Kidney (tissue), 14 donors: ENCODE results near the gene CR1L. TPM values are rescaled to one million over a fixed set of nuclear protein-coding genes. Genes with fewer than 3 reads are reported as not detected.
"Not testable (repeated sequence)": the region's sequence is repeated elsewhere in the genome, so short reads cannot be mapped to it uniquely, and the experiment has no call there.

Source experiments
- DNase-seq, 5 donors: peaks; one replicate each; pipeline ENCODE4 v3.0.0-alpha.2; 2013 to 2020
- FAIRE-seq: peaks from 2 replicates; lab custom pipeline; 2012; peaks lifted over from hg19 to GRCh38; lab: Jason Lieb, UNC
- H3K27ac ChIP-seq, 2 donors: one replicate each; pipeline ENCODE4 v1.7.0; 2013; ENCODE audit warnings: low read depth in 2 of 2, low read length in 2 of 2, inconsistent platforms in 1 of 2
- H3K27me3 ChIP-seq: one replicate; pipeline ENCODE4 v1.7.1; 2013; ENCODE audit warnings: low read length, inconsistent platforms; ENCODE audit not compliant: control insufficient read depth, insufficient read depth
- H3K36me3 ChIP-seq, 3 donors: one replicate each; pipeline versions ENCODE4 v1.7.0 to v1.7.1; 2013; ENCODE audit warnings: low read length in 3 of 3, control low read depth in 1 of 3, inconsistent platforms in 1 of 3; ENCODE audit not compliant: insufficient read depth in 3 of 3, control insufficient read depth in 2 of 3
- H3K4me1 ChIP-seq, 3 donors: one replicate each; pipeline versions ENCODE4 v1.7.0 to v1.7.1; 2013; ENCODE audit warnings: low read length in 3 of 3, inconsistent platforms in 1 of 3, low read depth in 1 of 3; ENCODE audit not compliant: control insufficient read depth in 2 of 3, insufficient read depth in 2 of 3
- H3K4me3 ChIP-seq, 3 donors: one replicate each; pipeline versions ENCODE4 v1.7.0 to v1.8.1; 2013; ENCODE audit warnings: low read length in 3 of 3, control low read depth in 1 of 3, inconsistent platforms in 1 of 3
- H3K9ac ChIP-seq, 3 donors: one replicate each; pipeline versions ENCODE4 v1.7.0 to v1.7.1; 2013; ENCODE audit warnings: low read length in 3 of 3, control low read depth in 1 of 3, inconsistent platforms in 1 of 3
- H3K9me3 ChIP-seq, 3 donors: one replicate each; pipeline versions ENCODE4 v1.7.0 to v1.7.1; 2013; ENCODE audit warnings: low read length in 3 of 3, control low read depth in 1 of 3, inconsistent platforms in 1 of 3; ENCODE audit not compliant: control insufficient read depth in 2 of 3, insufficient read depth in 1 of 3
- CTCF ChIP-seq: IDR thresholded peaks from 3 replicates; pipeline ENCODE4 v1.5.1; 2012; ENCODE audit warnings: mild to moderate bottlenecking, moderate library complexity, borderline replicate concordance; ENCODE audit not compliant: insufficient read depth; ENCODE audit errors: extremely low read depth
- intact Hi-C: fragments of 100-400 bp; cut with DNase I; formaldehyde crosslinking; loops from one replicate; pipeline ENCODE4 v1.11.1; 2022
- polyA plus RNA-seq: library from polyadenylated mRNA; stranded (reverse); fragments of 350-450 nt; fragmentation: Illumina TruSeq; extraction: RNeasy Lipid Tissue Mini Kit (QIAGEN cat#74804); gene quantifications from one replicate; pipeline ENCODE4 v1.2.3, GENCODE V29; 2014; ENCODE audit warnings: low read depth, low replicate concordance; ENCODE audit not compliant: insufficient read depth
- total RNA-seq: library from RNA; stranded (reverse); fragmentation: NEBNext Ultra II Directional; extraction: Animal tissue kit (Norgen Biotek cat#: 25700); gene quantifications from one replicate; pipeline ENCODE4 v1.2.1, GENCODE V29; 2021
- donor health status: control.
- donor health status: control.
- donor health status: control.
- donor health status: control.
- donor health status: control.
- donor health status: DM: yes; HTN: yes; CAD: no.
- donor health status: Normal renal cell carcinoma (clear cell type).

CR1L gene
- total and polyA plus RNA-seq, 2 donors from 2014 or later, result 0.44 to 1.4 TPM

- H3K36me3 ChIP-seq, result no peaks in the 10 kb centered on the region
- no peaks in the 10 kb centered on the region for H3K27me3 ChIP-seq
- H3K9ac ChIP-seq, result no peak overlapping the region
- H3K4me3 ChIP-seq, result no peak overlapping the region
- no peak overlapping the region for H3K27ac ChIP-seq
- DNase-seq, result no peak
- no peak for TF ChIP-seq CTCF
- intact Hi-C loops, result no loop called here
- FAIRE-seq, result no peak
- H3K4me1 ChIP-seq, result no peaks in the 10 kb centered on the region
- no peaks in the 10 kb centered on the region for H3K9me3 ChIP-seq
These were observed 38.6 kb upstream of the CR1L start for GRCh38 chr1:207606362-207606755.

- H3K9me3 ChIP-seq, result peaks cover 0 to 8% (median 0%) of the 10 kb centered on the region in 3 donors
- DNase-seq (no peak), FAIRE-seq (no peak)
- no peak overlapping the region for H3K4me3 ChIP-seq
- intact Hi-C loops, result no loop called here
- H3K27ac ChIP-seq, result no peak overlapping the region
- H3K9ac ChIP-seq, result no peak overlapping the region
- no peak for TF ChIP-seq CTCF
- no peaks in the 10 kb centered on the region for H3K36me3 ChIP-seq
- no peaks in the 10 kb centered on the region for H3K27me3 ChIP-seq
- H3K4me1 ChIP-seq, result no peaks in the 10 kb centered on the region
These were observed 32.2 kb upstream of the CR1L start for GRCh38 chr1:207612762-207613161.

- H3K9me3 ChIP-seq, result no peaks in the 10 kb centered on the region
- intact Hi-C loops, result no loop called here
- H3K36me3 ChIP-seq, result no peaks in the 10 kb centered on the region
- no peaks in the 10 kb centered on the region for H3K4me1 ChIP-seq
- DNase-seq, result peak in 4 of 5 donors; percentile 22 to 84 (median 52)
- no peaks in the 10 kb centered on the region for H3K27me3 ChIP-seq
- no peak overlapping the region for H3K27ac ChIP-seq
- FAIRE-seq, result no peak
- no peak overlapping the region for H3K9ac ChIP-seq
- no peak overlapping the region for H3K4me3 ChIP-seq
- TF ChIP-seq CTCF, result peak; percentile 69
These were observed 24.9 kb upstream of the CR1L start for GRCh38 chr1:207619871-207620542.

DNA sequence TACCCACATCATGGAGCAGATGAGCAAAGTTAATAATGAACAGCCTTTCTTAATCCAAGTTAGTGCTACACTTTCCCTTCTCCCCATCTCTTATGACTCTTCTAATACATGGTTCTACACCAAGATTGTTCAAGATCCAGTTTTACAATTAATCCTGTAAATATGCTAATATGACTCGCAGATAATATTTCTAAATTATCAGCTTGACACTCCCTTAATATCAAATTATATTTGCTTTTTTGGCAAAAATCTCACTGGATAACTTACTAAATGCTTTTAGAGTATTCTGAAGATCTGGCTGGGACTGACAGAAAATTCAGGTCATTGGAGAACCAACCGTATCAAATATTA lies 24.4 kb upstream of the CR1L start:
- Histone ChIP-seq H3K9me3 (no peaks in the 10 kb centered on the region), H3K9ac (no peak overlapping the region), H3K4me1 (no peaks in the 10 kb centered on the region), H3K36me3 (no peaks in the 10 kb centered on the region), H3K27me3 (no peaks in the 10 kb centered on the region), H3K4me3 (no peak overlapping the region), H3K27ac (no peak overlapping the region)
- FAIRE-seq (peak; percentile 23), DNase-seq (no peak)
- TF ChIP-seq CTCF, result no peak
- intact Hi-C loops, result no loop called here

GRCh38 chr1:207625504-207626071 lies 19.3 kb upstream of the CR1L start:
- not testable (repeated sequence) for H3K27me3 ChIP-seq, FAIRE-seq, H3K4me3 ChIP-seq

More at GRCh38 chr1:207625504-207626071, 19.3 kb upstream of the CR1L start:
- DNase-seq, H3K4me1 ChIP-seq, H3K9me3 ChIP-seq, H3K9ac ChIP-seq, intact Hi-C loops, H3K36me3 ChIP-seq, H3K27ac ChIP-seq: not testable (repeated sequence)
